OCI-LY3 (cell line): ENCODE results near the gene SGSM2.

Experiments used
- CTCF ChIP-seq: fragments of 200-600, 300-600 bp; sonication (generic); IDR thresholded peaks from 2 replicates; pipeline ENCODE4 v1.5.1; 2014; ENCODE audit warnings: antibody characterized with exemption, low read length, low read depth
- EZH2phosphoT487 ChIP-seq: fragments of 200-600 bp; shearing (Covaris generic); IDR thresholded peaks from 2 replicates; pipeline ENCODE4 v1.6.1; 2018; ENCODE audit warnings: antibody characterized with exemption, mixed run types, low read depth

- TF ChIP-seq CTCF (no peak), EZH2phosphoT487 (no peak)
These were observed 18.2 kb upstream of the SGSM2 start for GRCh38 chr17:2319051-2319450.
